ENCODE measurements around the gene RHOH.
A peak's percentile ranks its signal among the peaks of the same experiment; 100 is the strongest.

Gene RHOH

DNA sequence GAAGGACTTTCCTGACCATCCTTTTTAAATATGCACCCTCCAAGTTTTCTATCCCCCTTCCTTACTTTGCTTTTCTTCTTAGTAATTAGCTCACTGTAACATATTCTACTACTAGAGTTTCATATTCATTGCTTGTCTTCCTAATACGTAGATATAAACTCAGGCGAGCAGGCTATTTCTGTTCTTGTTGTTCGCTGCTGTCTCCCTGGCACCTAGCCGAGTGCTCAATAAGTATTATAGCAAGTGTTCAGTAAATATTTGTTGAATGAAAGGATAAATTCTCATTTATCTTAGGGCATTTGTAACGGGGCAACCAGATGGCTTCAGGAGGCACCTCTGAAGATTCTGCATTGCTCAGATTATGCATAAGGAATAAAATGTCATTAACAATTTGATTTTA lies 6.8 kb upstream of the RHOH start:
- no peak for DNase-seq (ENCODE audit: low read depth)

DNA sequence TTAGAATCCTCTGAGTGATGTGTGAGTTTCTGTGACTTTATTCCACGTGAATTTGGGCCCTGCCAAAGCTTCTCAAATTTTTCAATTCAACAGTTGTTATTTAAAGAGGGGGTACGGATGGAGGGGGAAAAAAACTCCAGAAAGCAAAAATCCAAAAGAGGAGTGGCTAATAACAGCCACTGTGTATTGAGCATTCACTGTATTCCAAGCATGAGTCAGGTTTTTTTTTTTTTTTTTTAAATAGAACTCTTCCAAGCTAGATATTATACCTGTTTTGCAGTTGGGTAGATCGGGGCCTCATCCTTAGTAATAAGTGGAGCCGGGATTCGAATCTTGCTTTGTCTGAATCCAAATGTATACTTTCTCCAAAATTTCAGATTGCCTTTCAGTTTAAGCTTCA lies 6.4 kb upstream of the RHOH start:
- DNase-seq (ENCODE audit: low read depth), result no peak

GRCh38 chr4:40190880-40191815 lies 5.7 kb upstream of the RHOH start:
- DNase-seq (ENCODE audit: low read depth), result no peak

- DNase-seq (ENCODE audit: low read depth), result no peak
These were observed 4.5 kb upstream of the RHOH start for GRCh38 chr4:40192114-40193015.

DNA sequence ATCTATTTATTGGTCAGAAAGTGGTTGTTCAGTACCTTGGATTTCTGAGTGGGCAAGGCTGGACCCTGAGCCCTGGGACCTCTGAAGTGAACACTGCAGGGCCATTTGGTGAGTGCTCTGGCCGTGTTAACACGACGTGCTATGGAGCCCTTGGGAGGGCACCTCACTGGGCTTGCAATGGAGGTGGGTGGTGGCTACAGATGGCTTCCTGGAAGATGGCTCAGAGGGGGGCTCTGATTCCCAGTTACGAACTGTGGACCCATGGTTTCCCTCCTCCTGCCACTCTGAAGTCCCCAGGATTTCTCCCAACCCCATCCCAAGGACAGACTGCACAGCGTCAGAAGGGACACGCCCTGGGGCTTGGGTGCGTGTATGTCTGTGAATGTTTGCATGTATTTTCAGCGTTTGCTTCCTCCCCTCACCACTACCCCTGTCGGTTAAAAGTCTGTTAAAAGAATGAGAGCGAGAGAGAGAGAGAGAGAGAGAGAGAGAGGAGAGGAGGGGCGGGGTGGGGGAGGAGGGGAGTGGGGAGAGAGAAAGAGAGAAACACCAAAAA lies 3.7 kb upstream of the RHOH start:
- DNase-seq (ENCODE audit: low read depth), result no peak

GRCh38 chr4:40193578-40193977 lies 3.3 kb upstream of the RHOH start:
- DNase-seq (ENCODE audit: low read depth), result no peak

DNA sequence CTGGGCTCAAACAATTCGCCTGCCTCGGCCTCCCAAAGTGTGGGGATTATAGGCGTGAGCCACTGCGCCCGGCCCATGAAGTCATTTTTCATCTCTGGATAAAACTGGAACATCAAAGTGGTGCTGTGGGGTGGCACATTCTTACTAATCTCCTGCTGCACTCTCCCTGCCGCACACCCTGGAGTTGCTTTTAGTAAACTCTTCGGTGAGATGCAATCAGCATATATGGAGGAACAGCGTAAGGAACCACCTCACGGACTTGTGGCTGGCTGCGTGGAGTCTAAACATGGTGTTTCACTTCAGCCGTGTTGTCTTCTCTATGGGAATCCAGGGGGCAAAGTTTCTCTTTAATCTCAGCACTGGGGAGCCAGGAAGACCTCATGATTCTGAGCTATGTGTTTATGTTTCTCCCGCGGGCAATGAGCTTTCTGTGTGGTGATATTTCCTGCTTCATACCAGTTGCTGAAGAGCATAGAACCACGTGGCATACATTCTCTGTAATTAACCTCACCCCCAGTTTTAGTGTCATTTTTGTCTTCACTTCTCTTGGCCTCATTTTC lies 2.1 kb upstream of the RHOH start:
- peak; percentile 37 for DNase-seq (ENCODE audit: low read depth)

DNA sequence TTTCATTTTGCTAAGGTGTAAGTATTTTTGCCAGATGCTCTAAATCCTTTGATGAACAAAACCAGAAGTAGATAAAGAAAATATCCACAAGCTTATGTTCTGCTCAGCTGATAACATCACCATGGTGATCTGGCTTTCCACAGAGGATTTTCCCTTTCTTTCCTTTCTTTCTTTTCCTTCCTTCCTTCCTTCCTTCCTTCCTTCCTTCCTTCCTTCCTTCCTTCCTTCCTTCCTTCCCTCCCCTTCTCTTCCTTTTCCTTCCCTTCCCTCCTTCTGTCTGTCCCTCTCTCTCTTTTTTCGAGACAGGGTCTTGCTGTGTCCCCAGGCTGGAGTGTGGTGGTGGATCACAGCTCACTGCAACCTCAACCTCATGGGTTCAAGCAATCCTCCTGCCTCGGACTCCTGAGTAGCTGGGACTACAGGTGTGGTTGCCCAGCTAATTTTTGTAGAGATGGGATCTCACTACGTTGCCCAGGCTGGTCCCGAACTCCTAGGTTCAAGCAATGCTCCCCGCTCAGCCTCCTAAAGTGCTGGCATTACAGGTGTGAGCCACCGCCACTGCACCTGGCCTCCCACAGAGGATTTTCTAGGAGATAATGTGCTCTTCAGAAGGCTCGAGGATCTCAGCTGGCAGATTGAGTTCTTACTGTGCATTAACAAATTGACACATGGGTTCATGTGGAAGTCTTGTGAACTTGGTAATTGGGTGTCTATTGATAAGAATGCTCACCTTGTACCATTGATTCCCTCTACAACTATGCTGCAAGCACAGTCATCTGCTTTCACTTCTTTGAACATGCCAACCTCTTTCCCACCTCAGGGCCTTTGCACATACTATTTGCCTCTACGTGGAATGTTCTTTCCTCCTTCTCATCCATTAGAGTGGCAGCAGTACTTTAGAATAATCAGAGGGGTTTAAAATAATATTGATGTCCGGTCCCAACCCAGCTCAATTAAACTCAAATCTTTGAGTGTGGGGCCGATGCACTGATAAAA lies 1.4 kb upstream of the RHOH start:
- no peak for DNase-seq (ENCODE audit: low read depth)

DNA sequence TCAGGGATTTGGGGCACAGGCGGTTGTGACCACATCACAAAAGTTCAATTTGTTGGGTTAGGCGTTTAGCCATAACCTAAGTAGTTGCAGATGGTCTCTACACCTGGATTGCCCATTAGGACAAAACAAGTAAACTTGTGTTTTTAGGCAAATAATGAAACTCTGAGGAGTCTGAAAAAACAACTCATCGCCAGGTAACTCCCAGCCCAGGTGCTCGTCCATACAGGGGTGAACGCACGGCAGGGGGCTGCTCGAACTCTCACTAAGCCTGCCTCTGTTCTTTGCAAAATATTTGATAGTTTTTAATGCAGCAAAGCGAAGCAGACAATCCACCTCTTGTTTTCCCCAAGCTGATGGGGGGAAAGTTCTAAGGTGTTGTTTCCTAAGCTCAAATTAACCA lies 559 bp upstream of the RHOH start:
- DNase-seq (ENCODE audit: low read depth), result no peak

- DNase-seq (ENCODE audit: low read depth), result no peak
These were observed 1.3 kb downstream of the RHOH start for GRCh38 chr4:40197879-40198689.

- DNase-seq (ENCODE audit: low read depth), result no peak
These were observed 2.4 kb downstream of the RHOH start for GRCh38 chr4:40199179-40199670.

DNA sequence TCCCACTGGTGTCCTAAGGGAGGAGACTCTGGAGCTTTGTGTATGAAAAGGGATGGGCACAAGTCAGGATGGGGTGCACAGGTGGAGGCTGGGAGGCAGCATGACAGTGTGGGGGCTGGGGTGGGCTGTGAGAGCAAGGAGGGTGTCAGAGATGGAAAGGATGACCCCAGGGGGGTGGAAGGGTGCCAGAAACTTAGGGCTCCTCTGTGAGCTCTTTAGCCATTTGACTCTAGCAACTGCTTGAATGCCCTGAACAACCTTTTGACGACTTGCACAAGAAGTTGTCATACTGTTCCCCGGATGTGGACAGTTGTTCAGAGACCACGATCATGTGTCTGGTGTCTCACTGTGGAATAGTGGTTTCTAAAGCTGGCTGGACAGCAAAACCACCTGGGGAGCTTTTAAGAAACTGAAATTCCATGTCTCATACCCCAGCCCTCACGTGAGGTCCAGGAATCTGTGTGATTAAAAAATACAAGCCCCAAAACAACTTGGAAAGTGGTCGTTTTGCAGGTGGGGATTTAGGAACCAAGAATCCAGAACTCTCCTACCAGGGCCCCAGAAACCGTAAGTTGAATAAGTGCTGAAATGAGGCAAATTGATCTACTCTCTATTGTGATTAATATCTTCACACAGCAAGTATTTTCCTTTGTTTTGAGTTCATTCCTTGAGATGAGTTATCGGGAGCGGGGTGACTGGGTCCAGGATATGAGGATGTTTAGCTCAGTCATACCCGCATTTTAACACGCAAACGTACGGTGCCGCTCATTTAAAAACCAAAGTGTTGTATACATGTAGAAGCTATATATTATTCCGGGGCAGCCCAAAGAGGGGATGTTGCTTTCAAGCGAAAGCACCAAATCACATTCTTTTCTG lies 3.4 kb downstream of the RHOH start:
- peak; percentile 44 for DNase-seq (ENCODE audit: low read depth)

DNA sequence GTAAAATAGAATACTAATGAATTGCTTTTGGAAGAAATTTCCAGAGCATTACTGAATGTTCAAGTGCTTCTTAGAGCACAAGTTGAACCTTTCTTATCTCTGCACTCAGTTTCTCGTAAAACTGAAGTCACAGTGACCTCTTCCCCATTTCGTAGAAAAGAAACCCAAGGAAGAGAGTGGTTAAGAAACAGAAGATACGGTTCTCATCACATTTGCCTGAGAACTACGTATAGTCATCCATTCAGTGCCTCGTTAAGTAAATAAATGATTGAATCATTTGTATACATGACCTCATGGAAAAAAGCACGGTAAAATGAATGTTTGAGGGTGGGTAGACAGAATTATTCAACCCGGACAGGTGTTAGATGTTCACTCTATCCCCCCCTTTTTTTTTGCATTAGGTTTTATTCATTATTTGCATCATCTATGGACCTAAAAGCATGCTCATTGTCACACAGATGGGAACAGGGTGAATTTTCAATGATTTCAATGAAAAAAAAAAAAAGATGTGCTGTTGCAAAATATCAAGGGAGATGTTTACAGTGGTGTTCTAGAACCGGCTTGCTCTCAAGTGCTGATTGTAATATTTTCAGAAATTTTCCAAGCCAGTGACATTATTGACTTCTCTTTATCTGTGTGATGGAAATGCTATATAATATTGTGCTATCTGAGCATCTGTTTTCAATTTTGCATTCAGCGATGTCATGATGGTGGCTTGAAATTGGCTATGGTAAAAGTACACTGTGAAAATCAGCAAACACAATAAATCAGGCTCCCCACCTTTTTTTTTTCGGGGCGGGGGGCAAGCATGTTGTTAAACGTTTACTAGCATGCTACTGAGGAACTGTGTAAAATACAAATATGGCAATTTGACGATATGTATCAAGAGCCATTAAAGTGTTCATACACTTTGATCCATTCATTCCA lies 4.3 kb downstream of the RHOH start:
- DNase-seq (ENCODE audit: low read depth), result no peak

GRCh38 chr4:40201898-40202297 lies 5.1 kb downstream of the RHOH start:
- no peak for DNase-seq (ENCODE audit: low read depth)

DNA sequence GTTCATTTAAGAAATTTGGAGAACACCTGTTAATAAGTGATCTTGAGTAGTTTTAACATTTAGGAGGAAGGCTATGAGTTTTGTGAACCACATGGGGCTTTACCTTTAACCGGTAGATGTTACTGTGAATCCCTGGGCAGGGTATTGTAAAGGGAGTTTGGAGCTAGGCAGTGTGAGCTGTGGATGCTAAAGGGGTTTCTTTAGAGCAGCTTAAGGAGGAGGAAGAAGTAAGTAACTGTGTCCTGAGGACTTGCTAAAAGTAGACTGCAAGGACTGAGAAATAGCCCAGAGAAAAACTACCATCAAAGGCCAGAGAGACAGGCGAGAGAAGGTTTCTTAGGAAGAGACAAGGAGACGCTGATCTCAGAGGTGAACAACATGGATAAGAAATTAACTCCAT lies 5.6 kb downstream of the RHOH start:
- no peak for DNase-seq (ENCODE audit: low read depth)

- DNase-seq (ENCODE audit: low read depth), result no peak
These were observed 7.9 kb downstream of the RHOH start for GRCh38 chr4:40204507-40205258.

All from T-helper 22 cell (primary cell).